Activated naive CD4-positive, alpha-beta T cell treated with Interleukin-2 at 50 U/mL for 16 hours (primary cell): ENCODE data around the gene CAPN3.

Experiments used
- DNase-seq: peaks from one replicate; pipeline ENCODE4 v3.0.0-alpha.2; 2020

CAPN3 gene

GRCh38 chr15:42457445-42458442 is 98.4 kb downstream of the CAPN3 start:
- DNase-seq: no peak

GRCh38 chr15:42461261-42461660 is 102.0 kb downstream of the CAPN3 start:
- no peak for DNase-seq
